DOHH2 (cell line): Measurements from ENCODE around the gene CAMTA1.

ENCODE experiments used
- EZH2phosphoT487 ChIP-seq: fragments of 200-600 bp; sonication (generic); IDR thresholded peaks from 2 replicates; pipeline ENCODE4 v1.6.1; 2017; ENCODE audit warnings: borderline replicate concordance, mild to moderate bottlenecking, antibody characterized with exemption, low read length, moderate library complexity, mixed read lengths
- TF ChIP-seq, protein P1 (sequence below): fragments of 200-600 bp; sonication (generic); IDR thresholded peaks from one replicate; pipeline ENCODE4 v1.5.1; 2014; ENCODE audit warnings: antibody characterized with exemption, mild to moderate bottlenecking, low read depth, low read length; ENCODE audit not compliant: poor library complexity, severe bottlenecking

- TF ChIP-seq, protein P1, sequence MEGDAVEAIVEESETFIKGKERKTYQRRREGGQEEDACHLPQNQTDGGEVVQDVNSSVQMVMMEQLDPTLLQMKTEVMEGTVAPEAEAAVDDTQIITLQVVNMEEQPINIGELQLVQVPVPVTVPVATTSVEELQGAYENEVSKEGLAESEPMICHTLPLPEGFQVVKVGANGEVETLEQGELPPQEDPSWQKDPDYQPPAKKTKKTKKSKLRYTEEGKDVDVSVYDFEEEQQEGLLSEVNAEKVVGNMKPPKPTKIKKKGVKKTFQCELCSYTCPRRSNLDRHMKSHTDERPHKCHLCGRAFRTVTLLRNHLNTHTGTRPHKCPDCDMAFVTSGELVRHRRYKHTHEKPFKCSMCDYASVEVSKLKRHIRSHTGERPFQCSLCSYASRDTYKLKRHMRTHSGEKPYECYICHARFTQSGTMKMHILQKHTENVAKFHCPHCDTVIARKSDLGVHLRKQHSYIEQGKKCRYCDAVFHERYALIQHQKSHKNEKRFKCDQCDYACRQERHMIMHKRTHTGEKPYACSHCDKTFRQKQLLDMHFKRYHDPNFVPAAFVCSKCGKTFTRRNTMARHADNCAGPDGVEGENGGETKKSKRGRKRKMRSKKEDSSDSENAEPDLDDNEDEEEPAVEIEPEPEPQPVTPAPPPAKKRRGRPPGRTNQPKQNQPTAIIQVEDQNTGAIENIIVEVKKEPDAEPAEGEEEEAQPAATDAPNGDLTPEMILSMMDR = no peak
- TF ChIP-seq EZH2phosphoT487 = no peak
Measured at GRCh38 chr1:6962996-6963911, 178.0 kb downstream of the CAMTA1 start.
